SK-MEL-5 (cell line): ENCODE data around the gene ST6GALNAC2. TPM values are rescaled to one million over a fixed set of nuclear protein-coding genes. Genes with fewer than 3 reads are reported as not detected.
"Not testable (repeated sequence)": the region's sequence is repeated elsewhere in the genome, so short reads cannot be mapped to it uniquely, and the experiment has no call there.

Experiments
- DNase-seq: peaks from one replicate; pipeline ENCODE4 v3.0.0-alpha.2; 2016; ENCODE audit warnings: low read depth, low spot score
- in situ Hi-C: cut with HindIII; loops from 2 replicates; pipeline ENCODE4 v1.10.0; 2016; ENCODE audit warnings: low sequenced_read_pairs, high pct_unique_total_duplicates, low pct_unique_long_range_greater_than_20kb
- polyA plus RNA-seq, 2 experiments: library from polyadenylated mRNA; depleted of rRNA; stranded (reverse); fragments of >200 nt; gene quantifications; 2 replicates each; pipeline ENCODE4 v1.2.3, GENCODE V29; 2015
- total RNA-seq: library from RNA; depleted of rRNA; stranded (reverse); fragments of >200 nt; shearing (Covaris generic); gene quantifications from 2 replicates; pipeline ENCODE4 v1.2.3, GENCODE V29; 2014; rRNA removed

The ST6GALNAC2 gene
- total RNA-seq: 77.4 and 96.3 TPM in 2 replicates
- 96.4 and 117 TPM in 2 replicates for polyA plus RNA-seq (2015; cell fraction: cytosol; rRNA removed)
- 76.4 and 135 TPM in 2 replicates for polyA plus RNA-seq (2015; cell fraction: nucleus; rRNA removed)

GRCh38 chr17:76585649-76586593, at the start of gene ST6GALNAC2:
ST6GALNAC2 (minus strand) TSS chr17:76585860; CDS start chr17:76585808, 52 bp downstream.
- peak; percentile 83 for DNase-seq
- in situ Hi-C loops: no loop called here

DNA sequence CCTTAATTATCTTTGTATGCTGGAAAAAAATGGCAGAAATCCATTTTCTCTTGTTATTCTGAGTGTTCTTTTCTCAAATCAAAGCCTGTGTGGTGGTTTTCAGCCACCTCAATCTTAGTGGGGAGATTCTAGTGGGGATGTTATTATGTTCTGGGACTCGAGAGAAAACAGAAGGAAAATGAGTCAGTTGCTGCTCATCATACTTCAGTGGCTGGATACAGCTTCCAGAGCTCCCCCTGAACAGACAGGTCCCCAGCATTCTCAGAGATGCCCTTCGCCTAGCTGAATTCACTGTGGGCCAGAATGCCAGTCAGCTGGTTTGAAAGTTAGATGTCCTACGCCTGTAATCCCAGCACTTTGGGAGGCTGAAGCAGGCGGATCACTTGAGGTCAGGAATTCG, 49.4 kb upstream of the ST6GALNAC2 start:
- in situ Hi-C loops: no loop called here
- no peak for DNase-seq

- DNase-seq: no peak
- in situ Hi-C loops: no loop called here
These were observed 48.1 kb upstream of the ST6GALNAC2 start for GRCh38 chr17:76633628-76634328.

GRCh38 chr17:76631821-76632565, 46.3 kb upstream of the ST6GALNAC2 start:
- peak; percentile 96 for DNase-seq
- in situ Hi-C loops: no loop called here

DNA sequence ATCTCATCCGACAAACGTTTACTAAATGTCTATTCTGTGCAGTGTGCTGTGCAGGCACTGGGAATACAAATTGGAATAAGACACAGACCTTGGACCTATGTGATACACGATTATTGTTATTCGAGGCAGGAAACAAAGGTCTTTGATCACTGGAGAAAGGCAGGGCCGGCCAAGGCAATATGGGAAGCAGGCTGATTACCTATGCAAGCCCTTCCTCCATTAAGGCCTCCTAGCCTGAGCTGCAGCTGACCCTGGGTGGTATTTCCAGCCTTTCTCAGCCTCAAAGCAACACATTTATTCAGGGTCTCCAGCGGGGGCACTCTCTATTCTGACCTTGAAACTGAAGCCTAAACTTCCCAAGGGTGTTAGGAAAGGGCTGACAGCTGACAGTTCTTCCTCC, 44.5 kb upstream of the ST6GALNAC2 start:
- DNase-seq: no peak
- in situ Hi-C loops: no loop called here

- in situ Hi-C loops: no loop called here
These were observed 41.9 kb upstream of the ST6GALNAC2 start for GRCh38 chr17:76627510-76627909.

DNA sequence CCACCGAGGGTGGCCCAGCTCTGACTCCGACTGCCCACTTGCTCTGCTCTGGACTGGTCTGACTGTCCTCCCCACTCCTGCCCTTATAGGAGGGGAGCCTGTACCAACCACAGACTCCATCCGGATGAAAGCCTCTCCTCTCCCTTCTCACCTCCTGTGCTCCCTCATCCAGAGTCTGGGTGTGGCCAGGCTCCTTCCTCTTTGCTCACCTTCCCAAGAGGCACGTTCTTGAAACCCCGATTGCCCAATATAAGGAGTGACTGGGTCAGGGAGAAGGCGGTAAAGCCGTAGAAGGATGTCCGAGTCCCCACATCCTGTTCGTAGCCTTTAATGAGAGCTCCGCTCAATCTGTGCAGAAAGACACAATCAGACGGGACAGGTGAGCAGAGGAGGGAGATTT, 40.8 kb upstream of the ST6GALNAC2 start:
- in situ Hi-C loops: no loop called here
- DNase-seq: no peak

More at GRCh38 chr17:76627510-76627909, 41.9 kb upstream of the ST6GALNAC2 start:
- no peak for DNase-seq

GRCh38 chr17:76625496-76625895, 39.8 kb upstream of the ST6GALNAC2 start:
- no peak for DNase-seq
- in situ Hi-C loops: no loop called here

- in situ Hi-C loops: no loop called here
- DNase-seq: peak; percentile 85
These were observed 37.8 kb upstream of the ST6GALNAC2 start for GRCh38 chr17:76623271-76624146.

GRCh38 chr17:76617838-76618237, 32.2 kb upstream of the ST6GALNAC2 start:
- in situ Hi-C loops: no loop called here
- no peak for DNase-seq

GRCh38 chr17:76614912-76615617, 29.4 kb upstream of the ST6GALNAC2 start:
- in situ Hi-C loops: no loop called here
- DNase-seq: no peak

DNA sequence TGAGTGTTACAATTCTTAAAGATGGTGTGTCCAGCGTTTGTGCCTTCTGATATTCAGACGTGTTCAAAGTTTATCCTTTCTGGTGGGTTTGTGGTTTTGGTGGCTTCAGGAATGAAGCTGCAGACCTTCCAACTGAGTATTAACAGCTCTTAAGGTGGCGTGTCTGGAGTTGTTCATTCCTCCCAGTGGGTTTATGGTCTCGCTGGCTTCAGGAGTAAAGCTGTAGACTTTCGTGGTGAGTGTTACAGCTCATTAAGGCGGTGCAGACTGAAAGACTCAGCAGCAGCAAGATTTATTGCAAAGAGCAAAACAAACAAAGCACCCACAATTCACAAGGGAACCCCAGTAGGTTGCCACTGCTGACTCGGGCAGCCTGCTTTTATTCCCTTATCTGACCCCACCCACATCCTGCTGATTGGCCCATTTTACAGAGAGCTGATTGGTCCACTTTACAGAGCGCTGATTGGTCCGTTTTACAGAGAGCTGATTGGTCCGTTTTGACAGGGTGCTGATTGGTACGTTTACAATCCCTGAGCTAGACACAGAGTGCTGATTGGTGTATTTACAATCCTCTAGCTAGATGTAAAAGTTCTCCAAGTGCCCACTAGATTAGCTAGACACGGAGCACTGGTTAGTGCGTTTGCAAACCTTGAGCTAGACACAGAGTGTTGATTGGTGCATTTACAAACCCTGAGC, 28.6 kb upstream of the ST6GALNAC2 start:
- DNase-seq, in situ Hi-C loops: not testable (repeated sequence)

- in situ Hi-C loops: no loop called here
- DNase-seq: peak; percentile 72
These were observed 27.6 kb upstream of the ST6GALNAC2 start for GRCh38 chr17:76612977-76613851.

- no peak for DNase-seq
- in situ Hi-C loops: no loop called here
These were observed 26.8 kb upstream of the ST6GALNAC2 start for GRCh38 chr17:76612465-76612864.

DNA sequence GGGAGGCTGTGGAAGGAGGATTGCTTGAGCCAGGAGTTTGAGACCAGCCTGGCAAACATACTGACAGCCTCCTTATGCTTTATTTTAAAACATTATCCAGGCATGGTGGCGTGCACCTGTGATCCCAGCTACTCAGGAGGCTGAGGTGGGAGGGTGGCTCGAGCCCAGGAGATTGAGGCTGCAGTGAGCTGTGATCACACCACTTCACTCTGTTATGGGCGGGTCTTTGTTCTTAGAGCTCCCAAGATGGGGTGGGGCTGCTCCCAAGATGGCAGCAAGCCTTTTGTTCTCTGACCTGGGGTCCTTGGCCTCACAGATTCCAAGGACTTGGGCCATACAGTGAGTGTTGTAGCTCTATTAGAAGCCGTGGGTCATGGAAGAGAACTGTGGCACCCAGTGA, 26.1 kb upstream of the ST6GALNAC2 start:
- no peak for DNase-seq
- in situ Hi-C loops: no loop called here
